NB4 (cell line): ENCODE data around the gene SLU7.

Experiments
- POLR2A ChIP-seq: IDR thresholded peaks from 2 replicates; pipeline ENCODE4 v1.6.1; 2011; ENCODE audit warnings: mild to moderate bottlenecking; ENCODE audit not compliant: insufficient read length; ENCODE audit errors: extremely low read depth
- TF ChIP-seq, protein P1 (sequence below): IDR thresholded peaks from one replicate; pipeline ENCODE4 v1.5.1; 2012; ENCODE audit warnings: low read depth, low read length

DNA sequence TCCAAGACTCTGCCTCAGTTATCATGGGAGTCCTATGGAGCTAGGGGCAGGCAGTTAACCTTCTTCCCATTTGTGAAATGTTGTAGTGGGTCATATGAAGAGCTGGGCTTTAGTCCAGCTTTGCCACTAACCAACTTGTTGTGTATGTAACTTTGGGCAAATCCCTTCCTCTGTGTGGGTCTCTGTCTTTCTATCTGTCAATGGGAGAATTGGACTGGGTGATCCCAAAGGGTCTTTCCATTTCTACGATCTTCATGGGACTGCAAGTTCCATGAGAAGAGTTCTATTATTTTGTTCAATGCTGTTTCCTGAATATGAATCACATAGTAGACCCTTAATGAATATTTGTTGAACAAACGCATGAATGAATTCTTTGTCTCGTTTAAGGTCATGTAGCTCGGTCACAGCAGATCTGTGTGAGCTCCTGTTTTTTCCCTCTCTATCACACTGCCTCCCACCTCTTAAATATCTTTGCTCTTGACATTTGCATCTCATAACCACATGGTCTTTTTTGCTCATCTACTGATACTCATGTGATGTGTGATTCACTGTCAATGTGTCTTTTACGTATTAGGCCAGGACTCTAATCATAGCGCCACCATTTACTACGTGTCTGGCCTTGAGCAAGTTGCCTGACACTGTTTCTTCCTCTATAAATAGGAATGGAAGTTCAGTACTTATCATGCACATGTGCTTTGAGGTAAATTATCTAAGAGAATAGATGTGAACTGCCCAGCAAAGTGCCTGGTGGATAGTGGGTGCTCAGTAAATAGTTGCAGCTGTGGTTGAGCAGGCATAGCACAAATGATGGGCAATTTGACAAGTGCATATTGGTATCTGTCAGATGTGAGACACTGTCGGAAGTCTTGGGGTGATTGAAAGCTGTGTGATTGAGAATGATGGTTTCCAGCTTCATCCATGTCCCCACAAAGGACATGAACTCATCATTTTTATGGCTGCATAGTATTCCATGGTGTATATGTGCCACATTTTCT is 40.2 kb upstream of the SLU7 start:
- TF ChIP-seq POLR2A = no peak
- TF ChIP-seq, protein P1, sequence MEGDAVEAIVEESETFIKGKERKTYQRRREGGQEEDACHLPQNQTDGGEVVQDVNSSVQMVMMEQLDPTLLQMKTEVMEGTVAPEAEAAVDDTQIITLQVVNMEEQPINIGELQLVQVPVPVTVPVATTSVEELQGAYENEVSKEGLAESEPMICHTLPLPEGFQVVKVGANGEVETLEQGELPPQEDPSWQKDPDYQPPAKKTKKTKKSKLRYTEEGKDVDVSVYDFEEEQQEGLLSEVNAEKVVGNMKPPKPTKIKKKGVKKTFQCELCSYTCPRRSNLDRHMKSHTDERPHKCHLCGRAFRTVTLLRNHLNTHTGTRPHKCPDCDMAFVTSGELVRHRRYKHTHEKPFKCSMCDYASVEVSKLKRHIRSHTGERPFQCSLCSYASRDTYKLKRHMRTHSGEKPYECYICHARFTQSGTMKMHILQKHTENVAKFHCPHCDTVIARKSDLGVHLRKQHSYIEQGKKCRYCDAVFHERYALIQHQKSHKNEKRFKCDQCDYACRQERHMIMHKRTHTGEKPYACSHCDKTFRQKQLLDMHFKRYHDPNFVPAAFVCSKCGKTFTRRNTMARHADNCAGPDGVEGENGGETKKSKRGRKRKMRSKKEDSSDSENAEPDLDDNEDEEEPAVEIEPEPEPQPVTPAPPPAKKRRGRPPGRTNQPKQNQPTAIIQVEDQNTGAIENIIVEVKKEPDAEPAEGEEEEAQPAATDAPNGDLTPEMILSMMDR = no peak
